Endodermal cell (in vitro differentiated cells): Measurements from ENCODE around the gene XIRP2. TPM values are rescaled to one million over a fixed set of nuclear protein-coding genes. Genes with fewer than 3 reads are reported as not detected.
A peak's percentile ranks its signal among the peaks of the same experiment; 100 is the strongest.

Experiments
- DNase-seq: peaks from one replicate; pipeline ENCODE4 v3.0.0-alpha.2; 2017
- H3K27ac ChIP-seq: 2 replicates; pipeline ENCODE4 v1.5.1; 2013; ENCODE audit warnings: mild to moderate bottlenecking, low read depth, low read length, moderate library complexity
- H3K27me3 ChIP-seq: 2 replicates; pipeline ENCODE4 v1.6.1; 2013; ENCODE audit warnings: mild to moderate bottlenecking, low read length, moderate library complexity; ENCODE audit not compliant: insufficient read depth, control insufficient read depth, poor library complexity, severe bottlenecking
- H3K36me3 ChIP-seq: 2 replicates; pipeline ENCODE4 v1.7.0; 2013; ENCODE audit warnings: mild to moderate bottlenecking, low read length, moderate library complexity; ENCODE audit not compliant: control insufficient read depth, insufficient read depth
- H3K4me1 ChIP-seq: one replicate; pipeline ENCODE4 v1.7.0; 2013; ENCODE audit warnings: low read length; ENCODE audit not compliant: control insufficient read depth, insufficient read depth
- H3K4me3 ChIP-seq: 2 replicates; pipeline ENCODE4 v1.5.1; 2013; ENCODE audit warnings: mild to moderate bottlenecking, low read length, moderate library complexity
- H3K9ac ChIP-seq: 2 replicates; pipeline ENCODE4 v1.6.1; 2013; ENCODE audit warnings: mild to moderate bottlenecking, low read length, moderate library complexity; ENCODE audit not compliant: poor library complexity, severe bottlenecking; ENCODE audit errors: extremely low read depth
- H3K9me3 ChIP-seq: 2 replicates; pipeline ENCODE4 v1.6.1; 2013; ENCODE audit warnings: mild to moderate bottlenecking, low read length, moderate library complexity; ENCODE audit not compliant: control insufficient read depth
- H3K27ac Mint-ChIP-seq: 2 replicates; pipeline ENCODE4 v1.8.0; 2020; ENCODE audit warnings: mixed read lengths
- H3K27me3 Mint-ChIP-seq: 2 replicates; pipeline ENCODE4 v1.8.0; 2021; ENCODE audit warnings: mild to moderate bottlenecking, mixed read lengths; ENCODE audit not compliant: insufficient read depth
- H3K36me3 Mint-ChIP-seq: 2 replicates; pipeline ENCODE4 v1.8.0; 2020; ENCODE audit warnings: low read depth, mixed read lengths
- H3K4me1 Mint-ChIP-seq: 2 replicates; pipeline ENCODE4 v1.8.0; 2020; ENCODE audit warnings: mixed read lengths
- H3K4me3 Mint-ChIP-seq: 2 replicates; pipeline ENCODE4 v1.8.0; 2020; ENCODE audit warnings: mild to moderate bottlenecking, moderate library complexity, mixed read lengths
- H3K9me3 Mint-ChIP-seq: 2 replicates; pipeline ENCODE4 v1.8.0; 2020; ENCODE audit warnings: mild to moderate bottlenecking, mixed read lengths
- WGBS, 2 experiments: methylation state at CpG; one replicate each; pipeline versions ENCODE4 v1.1.5 to v1.1.7; 2013; ENCODE audit warnings: missing lambda C conversion rate in 2 of 2, mixed read lengths in 1 of 2; ENCODE audit not compliant: insufficient coverage in 1 of 2, insufficient read length in 1 of 2; 5-methylcytosine and 5-hydroxymethylcytosine counted together
- total RNA-seq, 2 donors: library from RNA; stranded (reverse); fragmentation: NEBNext Ultra II Directional in 1 of 2; extraction: Animal tissue kit (Norgen Biotek cat#: 25700) in 1 of 2; gene quantifications; 2 replicates in 1 of 2; 3 replicates in 1 of 2; pipeline ENCODE4 v1.2.1, GENCODE V29; 2021
- TF ChIP-seq, protein P1 (sequence below): fragments of 200-600 bp; sonication (generic); conservative IDR thresholded peaks from 2 replicates; pipeline ENCODE4 v1.5.0; 2021; ENCODE audit warnings: antibody characterized with exemption, mild to moderate bottlenecking

The XIRP2 gene
- total RNA-seq, 2 donors from 2014 or later, result not detected

DNA sequence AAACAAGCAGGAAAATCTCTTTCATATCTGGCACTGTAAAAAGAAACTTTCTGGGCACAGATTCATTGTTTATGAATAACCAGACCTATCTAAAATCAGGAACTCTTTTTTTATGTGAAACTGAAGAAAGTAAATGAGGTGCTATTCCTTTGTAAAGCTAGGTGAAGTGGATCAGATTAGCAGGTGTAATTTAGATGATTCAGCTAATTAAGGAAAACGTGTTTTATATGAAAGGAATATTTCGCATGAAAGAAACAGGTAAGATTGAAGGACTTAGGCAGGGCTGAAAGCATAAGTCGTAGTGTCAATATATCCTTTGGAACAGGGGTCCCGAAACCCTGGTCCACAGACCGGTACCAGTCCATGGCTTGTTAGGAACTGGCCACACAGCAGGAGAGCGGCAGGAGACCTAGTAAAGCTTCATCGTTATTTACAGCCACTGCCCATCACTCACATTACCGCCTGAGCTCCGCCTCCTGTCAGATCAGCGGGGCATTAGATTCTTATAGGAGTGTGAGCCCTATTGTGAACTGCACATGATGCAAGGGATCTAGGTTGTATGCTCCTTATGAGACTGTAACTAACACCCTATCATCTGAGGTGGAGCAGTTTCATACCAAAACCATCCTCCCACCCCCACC is 20.3 kb upstream of the XIRP2 start:
- no peak overlapping the region for H3K27ac Mint-ChIP-seq
- Histone ChIP-seq H3K9ac (no peak overlapping the region), H3K27me3 (no peaks in the 10 kb centered on the region), H3K9me3 (no peaks in the 10 kb centered on the region), H3K4me1 (no peaks in the 10 kb centered on the region), H3K4me3 (no peak overlapping the region), H3K27ac (no peak overlapping the region), H3K36me3 (no peaks in the 10 kb centered on the region)
- no peak overlapping the region for H3K4me3 Mint-ChIP-seq
- H3K36me3 Mint-ChIP-seq, result no peaks in the 10 kb centered on the region
- H3K27me3 Mint-ChIP-seq, result no peaks in the 10 kb centered on the region
- TF ChIP-seq, protein P1, sequence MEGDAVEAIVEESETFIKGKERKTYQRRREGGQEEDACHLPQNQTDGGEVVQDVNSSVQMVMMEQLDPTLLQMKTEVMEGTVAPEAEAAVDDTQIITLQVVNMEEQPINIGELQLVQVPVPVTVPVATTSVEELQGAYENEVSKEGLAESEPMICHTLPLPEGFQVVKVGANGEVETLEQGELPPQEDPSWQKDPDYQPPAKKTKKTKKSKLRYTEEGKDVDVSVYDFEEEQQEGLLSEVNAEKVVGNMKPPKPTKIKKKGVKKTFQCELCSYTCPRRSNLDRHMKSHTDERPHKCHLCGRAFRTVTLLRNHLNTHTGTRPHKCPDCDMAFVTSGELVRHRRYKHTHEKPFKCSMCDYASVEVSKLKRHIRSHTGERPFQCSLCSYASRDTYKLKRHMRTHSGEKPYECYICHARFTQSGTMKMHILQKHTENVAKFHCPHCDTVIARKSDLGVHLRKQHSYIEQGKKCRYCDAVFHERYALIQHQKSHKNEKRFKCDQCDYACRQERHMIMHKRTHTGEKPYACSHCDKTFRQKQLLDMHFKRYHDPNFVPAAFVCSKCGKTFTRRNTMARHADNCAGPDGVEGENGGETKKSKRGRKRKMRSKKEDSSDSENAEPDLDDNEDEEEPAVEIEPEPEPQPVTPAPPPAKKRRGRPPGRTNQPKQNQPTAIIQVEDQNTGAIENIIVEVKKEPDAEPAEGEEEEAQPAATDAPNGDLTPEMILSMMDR, result no peak
- DNase-seq, result peak; percentile 54
- no peaks in the 10 kb centered on the region for H3K9me3 Mint-ChIP-seq
- H3K4me1 Mint-ChIP-seq, result no peaks in the 10 kb centered on the region
- 71 to 75% methylated on average over 9 to 10 of the region's 10 CpGs for WGBS, 2 experiments

DNA sequence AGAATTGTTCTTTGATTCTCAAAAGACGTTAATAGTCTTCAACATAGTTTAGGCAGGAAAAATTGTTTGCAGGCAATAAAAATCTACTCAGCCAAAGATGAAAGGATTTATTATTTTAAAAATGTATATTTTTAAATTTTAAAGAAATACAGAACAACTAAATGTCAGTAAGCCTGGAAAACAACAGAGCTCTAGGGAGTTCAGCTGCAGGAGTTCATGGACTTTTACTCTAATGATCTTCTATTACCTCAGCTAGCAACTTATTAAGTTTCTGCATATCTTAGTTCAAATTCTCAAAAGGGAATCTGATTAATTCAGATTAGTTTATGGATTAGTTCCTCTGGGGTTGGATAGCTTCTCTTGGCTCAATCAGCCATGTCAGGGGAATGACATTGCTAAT is 17.9 kb upstream of the XIRP2 start:
- Histone ChIP-seq H3K36me3 (no peaks in the 10 kb centered on the region), H3K27ac (no peak overlapping the region), H3K9me3 (no peaks in the 10 kb centered on the region), H3K4me1 (no peaks in the 10 kb centered on the region), H3K4me3 (no peak overlapping the region), H3K9ac (no peak overlapping the region), H3K27me3 (no peaks in the 10 kb centered on the region)
- Mint-ChIP-seq H3K4me1 (no peaks in the 10 kb centered on the region), H3K27ac (no peak overlapping the region), H3K36me3 (no peaks in the 10 kb centered on the region), H3K9me3 (no peaks in the 10 kb centered on the region), H3K4me3 (no peak overlapping the region), H3K27me3 (no peaks in the 10 kb centered on the region)
- no peak for DNase-seq
- 82% methylated on average over 1 of the region's 1 CpG; no CpG with 5 or more reads in 1 of the 2 experiments for WGBS, 2 experiments
- TF ChIP-seq, protein P1, result no peak

DNA sequence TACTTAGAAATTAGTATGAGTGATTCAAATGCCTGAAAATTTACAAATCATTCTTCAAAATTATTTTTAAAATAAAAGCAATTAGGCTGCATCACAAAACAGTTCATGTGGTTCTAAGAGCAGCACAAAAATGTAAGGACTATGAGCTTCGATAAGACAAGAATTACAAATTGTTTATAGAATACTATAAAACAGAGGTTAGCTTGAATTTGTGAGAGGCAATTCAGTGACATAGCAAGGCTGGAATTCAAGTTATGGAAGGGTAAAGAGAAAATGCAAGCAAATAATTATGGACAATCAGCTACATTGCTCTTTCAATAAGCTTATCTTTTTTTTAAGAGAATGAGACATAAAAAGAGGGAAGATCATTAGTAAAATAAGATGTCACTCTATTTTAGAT is 7.1 kb upstream of the XIRP2 start:
- 83% methylated on average over 1 of the region's 1 CpG; no CpG with 5 or more reads in 1 of the 2 experiments for WGBS, 2 experiments
- H3K4me1 Mint-ChIP-seq, result no peaks in the 10 kb centered on the region
- no peaks in the 10 kb centered on the region for H3K36me3 Mint-ChIP-seq

More for the DNA sequence above, 7.1 kb upstream of the XIRP2 start:
- H3K27me3 ChIP-seq, result no peaks in the 10 kb centered on the region
- H3K9me3 ChIP-seq, result no peaks in the 10 kb centered on the region
- no peaks in the 10 kb centered on the region for H3K36me3 ChIP-seq
- TF ChIP-seq, protein P1, result no peak
- Mint-ChIP-seq H3K9me3 (no peaks in the 10 kb centered on the region), H3K27me3 (no peaks in the 10 kb centered on the region), H3K4me3 (no peak overlapping the region), H3K27ac (no peak overlapping the region)
- no peaks in the 10 kb centered on the region for H3K4me1 ChIP-seq
- no peak overlapping the region for H3K4me3 ChIP-seq
- H3K27ac ChIP-seq, result no peak overlapping the region
- no peak overlapping the region for H3K9ac ChIP-seq
- no peak for DNase-seq
